COLO668 (cell line): ENCODE data around the gene ZNF431.
"Not testable (repeated sequence)": the region's sequence is repeated elsewhere in the genome, so short reads cannot be mapped to it uniquely, and the experiment has no call there.

Experiments
- DNase-seq: peaks from one replicate; lab custom pipeline; 2025; ENCODE audit not compliant: unreplicated experiment; lab: John Stamatoyannopoulos, UW

The ZNF431 gene

DNA sequence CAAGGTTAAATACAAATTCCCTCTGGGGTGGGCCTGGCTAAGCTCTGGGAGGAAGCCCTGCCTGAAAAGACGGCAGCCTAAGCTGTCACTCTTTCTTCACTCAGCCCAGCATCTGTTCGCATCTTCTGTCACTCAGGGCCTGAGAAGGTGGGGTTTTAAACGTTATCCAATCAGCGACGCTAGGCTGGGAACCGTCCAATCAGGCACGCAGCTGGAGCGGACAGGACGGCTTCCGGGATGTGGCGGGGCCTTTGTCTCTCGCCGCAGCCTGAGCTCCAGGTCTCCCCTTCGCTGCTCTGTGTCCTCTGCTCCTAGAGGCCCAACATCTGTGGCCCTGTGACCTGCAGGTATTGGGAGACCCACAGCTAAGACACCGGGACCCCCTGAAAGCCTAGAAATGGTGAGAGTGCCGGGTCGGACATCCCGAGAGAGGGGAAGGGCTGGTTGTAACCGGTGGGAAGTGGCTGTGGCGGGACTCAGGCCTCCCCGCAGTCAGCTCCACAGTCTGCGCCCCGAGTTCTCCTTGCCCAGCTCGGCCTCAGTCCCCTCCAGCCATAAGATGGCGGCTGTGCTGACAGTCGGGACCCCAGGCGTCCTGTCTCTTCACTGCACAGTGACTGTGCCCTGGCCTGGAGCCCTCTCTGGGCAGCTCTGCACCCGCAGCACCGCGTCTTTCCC is at the start of gene ZNF431:
Gene ZNF431 (plus strand): TSS at position 254 of the 678 bp plus-strand sequence. CDS start 144 bp downstream, at position 398.
- DNase-seq = peak; percentile 90

DNA sequence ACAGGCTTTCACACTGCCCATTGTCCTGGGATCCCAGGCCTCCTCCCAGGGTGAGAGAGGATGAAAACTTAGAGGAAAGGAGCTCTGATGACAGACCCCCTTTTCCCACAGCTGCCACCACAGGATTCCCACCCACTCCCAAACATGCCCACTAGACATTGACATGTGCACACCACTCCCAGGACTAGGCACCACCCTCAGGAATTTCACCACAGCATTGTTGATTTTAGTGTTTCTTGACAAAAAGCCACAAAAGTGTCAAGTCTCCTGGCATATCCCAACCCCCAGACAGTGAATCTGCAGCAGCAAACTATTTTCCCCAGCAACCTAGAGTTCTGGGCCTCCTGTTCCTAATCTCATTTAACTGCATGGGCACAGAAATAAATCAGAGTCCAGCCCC is 49.7 kb upstream of the ZNF431 start:
- no peak for DNase-seq

DNA sequence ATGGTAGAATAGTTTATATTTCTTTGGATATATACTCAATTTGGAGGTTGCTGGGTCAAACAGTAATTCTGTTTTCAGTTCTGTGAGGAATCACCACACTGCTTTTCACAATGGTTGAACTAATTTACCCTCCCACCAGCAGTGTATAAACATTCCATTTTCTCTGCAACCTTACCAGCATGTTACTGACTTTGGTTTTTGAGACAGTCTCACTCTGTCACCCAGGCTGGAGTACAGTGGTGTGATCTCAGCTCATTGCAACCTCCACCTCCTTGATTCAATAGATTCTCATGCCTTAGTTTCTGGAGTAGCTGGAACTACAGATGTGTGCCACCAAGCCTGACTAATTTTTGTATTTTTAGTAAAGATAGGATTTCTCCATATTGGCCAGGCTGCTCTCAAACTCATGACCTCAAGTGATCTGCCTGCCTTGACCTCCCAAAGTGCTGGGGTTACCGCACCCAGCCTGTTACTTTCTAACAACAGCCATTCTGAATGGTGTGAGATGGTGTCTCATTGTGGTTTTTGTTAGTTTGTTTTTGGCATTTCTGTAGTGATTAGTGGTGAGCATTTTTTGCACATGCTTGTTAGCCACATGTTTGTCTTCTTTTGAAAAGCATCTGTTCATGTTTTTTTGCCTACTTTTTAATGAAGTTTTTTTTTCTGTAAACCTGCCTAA is 47.4 kb upstream of the ZNF431 start:
- DNase-seq = no peak

DNA sequence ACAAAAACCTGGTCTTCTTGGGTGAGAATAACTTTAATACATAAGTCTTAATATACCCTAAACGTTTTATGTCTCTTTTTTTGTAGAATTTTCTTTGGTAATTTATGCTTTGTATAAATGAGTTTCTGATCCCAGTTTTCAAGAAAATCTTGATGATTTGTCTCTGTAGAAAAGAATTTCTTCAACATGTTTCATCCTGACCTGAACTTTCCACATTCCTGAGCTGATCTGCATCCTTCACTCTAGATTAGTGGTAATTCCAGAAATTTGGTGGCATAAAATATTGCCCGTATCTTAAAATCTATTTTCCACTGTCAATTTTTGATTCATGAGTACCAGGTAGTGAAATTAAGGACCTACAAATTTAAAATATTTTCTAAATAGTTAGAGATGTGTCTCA is 43.5 kb upstream of the ZNF431 start:
- DNase-seq = no peak

DNA sequence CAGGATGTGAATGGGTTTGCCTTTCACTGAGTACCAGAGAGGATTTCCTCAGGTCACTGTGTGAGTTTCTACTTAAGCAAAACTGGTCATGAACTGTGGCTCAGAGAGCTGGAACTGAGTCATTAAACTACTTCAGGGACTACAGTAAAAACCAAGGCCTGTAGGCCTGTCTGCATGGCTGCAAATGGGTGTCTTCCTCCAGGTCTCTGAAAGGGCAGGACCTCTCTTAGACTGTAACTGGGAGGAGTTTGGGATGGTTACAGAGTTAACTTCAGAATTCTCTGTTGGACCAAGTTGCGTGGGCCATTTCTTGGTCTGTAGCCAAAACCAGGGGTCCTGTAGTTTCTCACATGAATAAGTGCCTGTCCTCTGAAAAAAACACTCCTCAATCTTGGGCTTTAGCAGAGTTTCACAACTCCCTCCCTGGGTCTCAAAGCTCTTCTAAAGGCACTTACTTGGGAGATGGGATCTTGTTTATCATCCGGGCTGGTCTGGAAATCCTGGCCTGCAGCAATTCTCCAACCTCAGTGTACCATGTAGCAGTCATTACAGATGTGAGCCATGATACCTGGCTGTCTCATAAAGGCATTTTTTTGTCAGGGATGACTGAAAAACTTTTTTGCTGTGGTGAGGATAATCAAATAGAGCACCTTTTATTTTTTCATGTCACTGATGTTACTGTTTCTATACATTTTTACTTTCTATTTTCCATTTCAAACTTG is 40.2 kb upstream of the ZNF431 start:
- DNase-seq = no peak

DNA sequence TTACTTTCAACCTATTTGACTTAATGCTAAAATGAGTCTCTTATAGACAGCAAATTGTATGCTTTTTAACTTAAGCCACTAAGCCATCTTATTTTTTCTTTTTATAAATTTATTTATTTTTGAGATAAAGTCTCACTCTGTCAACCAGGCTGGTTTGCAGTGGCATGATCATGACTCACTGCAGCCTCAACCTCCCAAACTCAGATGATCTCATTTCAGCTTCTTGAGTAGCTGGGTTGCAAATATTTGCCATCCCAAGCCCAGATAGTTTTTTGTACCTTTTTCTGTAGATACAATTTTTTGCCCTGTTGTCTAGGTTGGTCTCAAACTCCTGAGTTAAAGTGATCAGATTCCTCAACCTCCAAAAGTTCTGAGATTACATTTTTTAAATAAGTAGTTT is 32.7 kb upstream of the ZNF431 start:
- DNase-seq = no peak

DNA sequence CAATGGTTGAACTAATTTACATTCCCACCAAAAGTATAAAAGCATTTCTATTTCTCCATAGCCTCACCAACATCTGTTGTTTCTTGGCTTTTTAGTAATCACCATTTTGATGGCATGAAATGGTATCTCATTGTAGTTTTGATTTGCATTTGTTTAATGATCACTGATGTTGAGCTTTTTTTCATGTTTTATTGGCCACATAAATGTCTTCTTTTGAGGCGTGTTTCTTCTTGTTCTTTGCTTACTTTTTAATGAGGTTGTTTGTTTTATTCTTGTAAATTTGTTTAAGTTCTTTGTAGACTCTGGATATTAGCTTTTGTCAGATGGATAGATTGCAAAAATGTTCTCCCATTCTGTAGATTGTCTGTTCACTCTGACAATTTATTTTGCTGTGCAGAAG is 31.7 kb upstream of the ZNF431 start:
- no peak for DNase-seq

DNA sequence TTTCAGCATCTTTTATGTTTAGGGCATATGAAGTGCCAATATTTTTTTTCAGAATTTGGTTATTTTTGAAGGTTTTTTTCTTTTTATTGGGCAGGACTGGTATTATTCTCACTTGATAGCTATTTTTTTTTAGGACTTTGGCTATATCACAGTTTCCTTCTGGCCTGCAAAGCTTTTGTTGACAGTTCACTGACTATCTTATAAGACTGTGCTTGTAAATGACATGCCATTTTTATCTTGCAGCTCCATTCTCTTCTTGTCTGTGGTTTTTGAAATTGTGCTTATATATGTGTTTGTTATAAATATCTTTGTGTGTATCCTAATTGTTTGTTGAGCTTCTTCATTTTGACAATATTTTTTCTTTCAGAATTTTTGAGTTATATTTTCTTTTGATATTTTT is 26.4 kb upstream of the ZNF431 start:
- no peak for DNase-seq

DNA sequence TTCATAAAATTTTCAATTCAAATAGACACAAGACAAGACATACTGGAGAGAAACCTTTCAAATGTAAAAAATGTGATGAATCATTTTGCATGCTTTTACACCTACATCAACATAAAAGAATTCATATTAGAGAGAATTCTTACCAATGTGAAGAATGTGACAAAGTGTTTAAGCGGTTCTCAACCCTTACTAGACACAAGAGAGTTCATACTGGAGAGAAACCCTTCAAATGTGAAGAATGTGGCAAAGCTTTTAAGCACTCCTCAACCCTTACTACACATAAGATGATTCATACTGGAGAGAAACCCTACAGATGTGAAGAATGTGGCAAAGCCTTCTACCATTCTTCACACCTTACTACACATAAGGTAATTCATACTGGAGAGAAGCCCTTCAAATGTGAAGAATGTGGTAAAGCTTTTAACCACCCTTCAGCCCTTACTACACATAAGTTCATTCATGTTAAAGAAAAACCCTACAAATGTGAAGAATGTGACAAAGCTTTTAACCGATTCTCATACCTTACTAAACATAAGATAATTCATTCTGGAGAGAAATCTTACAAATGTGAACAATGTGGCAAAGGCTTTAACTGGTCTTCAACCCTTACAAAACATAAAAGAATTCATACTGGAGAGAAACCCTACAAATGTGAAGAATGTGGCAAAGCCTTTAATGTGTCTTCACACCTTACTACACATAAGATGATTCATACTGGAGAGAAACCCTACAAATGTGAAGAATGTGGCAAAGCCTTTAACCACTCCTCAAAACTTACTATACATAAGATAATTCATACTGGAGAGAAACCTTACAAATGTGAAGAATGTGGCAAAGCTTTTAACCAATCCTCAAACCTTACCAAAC is 24.6 kb upstream of the ZNF431 start:
- DNase-seq = no peak

DNA sequence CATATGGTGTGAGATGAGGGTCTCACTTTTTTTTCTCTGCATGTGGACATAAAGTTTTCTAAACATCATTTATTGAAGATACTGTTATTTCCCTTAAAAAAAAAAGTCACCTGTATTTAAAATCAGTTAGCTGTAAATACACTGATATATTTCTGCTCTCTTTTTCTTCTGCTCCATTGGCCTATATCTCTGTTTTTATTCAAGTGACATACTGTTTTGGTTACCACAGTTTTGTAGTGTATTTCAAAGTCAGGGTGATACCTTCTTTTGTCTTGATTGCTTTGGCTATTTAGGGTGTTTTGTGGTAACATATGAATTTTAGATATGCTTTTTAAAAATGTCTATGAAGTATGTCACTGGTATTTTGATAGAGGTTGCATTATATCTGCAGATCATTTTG is 15.8 kb upstream of the ZNF431 start:
- DNase-seq = no peak

DNA sequence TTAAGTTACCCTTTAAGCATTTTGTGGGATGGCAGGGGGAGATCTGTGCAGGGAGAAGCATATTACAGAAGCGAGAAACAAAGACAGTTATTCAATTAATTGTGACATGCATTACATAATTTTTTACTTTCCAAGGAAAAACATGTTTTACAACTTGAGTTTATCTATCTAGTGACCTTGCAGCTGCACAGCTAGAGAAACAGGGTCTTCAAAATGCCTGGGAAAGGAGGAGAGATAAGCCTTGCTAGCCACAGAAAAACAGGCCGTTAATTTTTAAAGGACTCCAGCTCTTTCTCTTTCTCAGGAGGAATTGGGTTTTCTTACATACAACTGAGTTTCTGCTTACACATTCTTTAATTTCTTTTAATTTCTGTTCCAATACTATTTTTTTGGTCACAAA is 14.8 kb upstream of the ZNF431 start:
- DNase-seq = no peak

DNA sequence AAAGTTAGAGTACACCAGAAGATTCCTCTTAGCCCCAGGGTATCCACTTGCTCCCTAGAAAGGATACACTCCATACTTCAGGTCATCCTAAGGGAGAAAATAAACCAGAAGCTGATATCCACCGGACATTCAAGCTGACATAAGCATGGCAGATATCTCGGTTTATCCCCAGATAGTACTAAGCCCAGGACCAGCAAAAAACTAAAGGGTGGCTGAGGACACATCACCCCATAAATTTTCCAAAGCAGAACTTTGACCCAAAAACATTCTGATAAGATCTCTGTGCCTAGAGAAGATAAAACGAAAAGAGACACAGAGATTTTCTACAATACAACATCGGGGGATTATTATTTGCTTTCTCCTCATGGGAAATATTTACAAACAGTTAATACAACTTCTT is 13.9 kb upstream of the ZNF431 start:
- DNase-seq = no peak

DNA sequence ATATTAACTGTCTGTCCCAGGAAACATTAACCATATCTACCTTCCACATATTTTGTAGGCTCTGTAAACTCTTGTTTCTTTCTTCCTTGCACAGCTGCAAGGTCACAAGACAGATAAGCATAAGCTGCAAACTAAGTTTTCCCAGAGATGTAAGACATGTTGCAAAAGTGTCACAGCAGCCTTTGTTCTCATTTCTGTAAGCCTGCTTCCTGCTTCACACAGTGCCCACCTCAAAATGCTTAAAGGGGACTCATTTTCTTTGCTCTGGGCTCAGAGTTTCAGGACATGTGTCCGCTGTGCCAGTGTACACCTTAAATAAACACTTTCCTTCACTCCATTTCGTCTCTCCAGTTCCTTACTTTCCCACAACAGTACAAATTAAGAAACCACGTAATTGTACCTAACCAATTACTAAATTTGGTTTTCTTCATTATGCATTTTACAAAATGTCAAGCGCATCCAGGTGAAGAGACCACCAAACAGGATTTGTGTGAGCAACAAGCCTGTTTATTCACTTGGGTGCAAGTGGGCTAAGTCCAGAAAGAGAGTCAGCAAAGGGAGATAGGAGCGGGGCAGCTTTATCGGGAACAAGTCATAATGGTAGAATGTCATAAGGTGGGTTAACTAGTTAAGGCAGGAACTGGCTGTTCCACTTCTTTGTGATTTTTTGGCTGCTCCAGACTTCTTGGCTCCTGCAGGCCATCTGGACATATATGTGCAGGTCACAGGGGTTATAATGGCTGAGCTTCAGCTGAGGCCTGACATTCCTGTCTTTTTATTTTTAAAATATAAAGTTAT is 12.7 kb upstream of the ZNF431 start:
- DNase-seq = no peak

DNA sequence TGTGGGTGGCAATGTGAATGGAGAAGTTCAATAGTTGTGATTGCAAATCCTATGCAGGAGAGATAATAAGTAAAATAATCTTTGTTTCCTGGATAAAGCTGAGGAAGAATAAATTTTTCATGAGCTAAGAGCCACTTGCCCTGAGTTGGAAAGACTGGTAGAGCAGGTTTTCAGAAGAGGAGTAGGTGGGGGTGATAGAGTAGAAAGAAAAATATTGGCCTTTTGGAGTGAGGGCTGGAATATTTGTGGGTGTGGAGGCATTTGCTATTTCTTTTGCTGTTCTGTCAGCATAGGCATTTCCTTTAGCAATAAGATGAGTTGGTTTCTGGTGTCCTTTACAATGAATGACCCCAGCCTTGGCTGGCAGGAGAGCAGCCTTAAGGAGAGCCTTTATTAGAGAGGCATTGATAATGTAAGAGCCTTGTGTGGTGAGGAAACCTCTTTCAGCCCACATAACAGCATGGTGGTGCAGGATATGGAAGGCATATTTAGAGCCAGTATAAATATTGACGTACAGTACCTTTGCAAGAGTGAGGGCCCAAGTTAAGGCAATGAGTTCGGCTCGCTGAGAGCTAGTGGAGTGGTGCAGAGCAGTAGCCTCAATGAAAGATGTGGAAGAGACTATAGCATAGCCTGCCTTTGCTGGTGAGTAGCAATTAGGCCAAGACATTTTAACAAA is 11.6 kb upstream of the ZNF431 start:
- DNase-seq = no peak

DNA sequence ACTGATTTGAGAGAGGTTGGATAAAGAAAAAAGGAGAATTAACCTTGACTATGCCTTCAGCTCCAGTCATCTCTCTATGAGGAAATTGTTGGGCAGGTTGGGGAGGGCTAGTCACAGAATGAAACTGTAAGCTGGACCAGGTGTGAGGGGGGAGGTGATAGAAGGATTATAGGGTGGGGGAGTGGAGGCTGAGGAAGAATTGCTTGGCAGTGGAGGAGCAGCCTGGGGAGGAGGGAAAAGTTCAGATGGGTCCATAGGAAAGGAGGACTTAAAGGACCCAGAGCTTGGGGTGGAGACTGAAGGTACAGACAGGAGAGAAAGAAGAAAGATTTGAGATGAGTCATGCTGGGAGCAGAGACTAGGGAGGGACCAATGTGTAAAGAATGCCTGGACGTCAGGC is 8.2 kb upstream of the ZNF431 start:
- DNase-seq = no peak

DNA sequence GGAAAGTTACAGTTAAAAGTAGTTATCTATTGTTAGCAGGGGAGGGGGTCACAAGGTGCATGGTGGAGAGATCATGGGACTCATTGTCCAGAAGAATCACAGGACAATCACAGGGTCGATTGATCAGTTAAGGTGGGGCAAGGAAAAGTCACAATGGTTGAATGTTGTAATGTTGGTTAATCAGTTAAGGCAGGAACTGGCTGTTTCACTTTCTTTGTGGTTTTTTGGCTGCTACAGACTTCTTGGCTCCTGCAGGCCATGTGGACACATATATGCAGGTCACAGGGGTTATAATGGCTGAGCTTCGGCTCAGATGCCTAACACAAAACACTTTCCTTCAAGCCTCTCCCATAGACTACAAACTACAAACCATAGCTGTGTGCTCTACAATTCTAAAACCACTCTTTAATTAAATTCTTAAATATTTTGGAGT is 6.9 kb upstream of the ZNF431 start:
- no peak for DNase-seq

DNA sequence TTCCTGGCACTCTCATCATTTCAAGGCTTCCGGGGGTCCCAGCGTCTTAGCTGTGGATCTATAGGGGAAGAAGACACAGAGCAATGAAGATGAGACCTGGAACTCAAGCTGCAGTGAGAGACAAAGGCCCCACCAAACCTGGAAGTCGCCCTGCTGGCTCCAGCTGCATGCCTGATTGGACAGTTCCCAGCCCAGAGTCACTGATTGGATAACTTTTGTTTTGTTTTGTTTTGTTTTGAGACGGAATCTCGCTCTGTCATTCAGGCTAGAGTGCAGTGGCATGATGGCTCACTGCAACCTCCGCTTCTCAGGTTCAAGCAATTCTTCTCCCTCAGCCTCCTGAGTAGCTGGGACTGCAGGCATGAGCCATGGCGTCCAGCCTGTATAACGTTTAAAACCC is 6.4 kb upstream of the ZNF431 start:
- no peak for DNase-seq

DNA sequence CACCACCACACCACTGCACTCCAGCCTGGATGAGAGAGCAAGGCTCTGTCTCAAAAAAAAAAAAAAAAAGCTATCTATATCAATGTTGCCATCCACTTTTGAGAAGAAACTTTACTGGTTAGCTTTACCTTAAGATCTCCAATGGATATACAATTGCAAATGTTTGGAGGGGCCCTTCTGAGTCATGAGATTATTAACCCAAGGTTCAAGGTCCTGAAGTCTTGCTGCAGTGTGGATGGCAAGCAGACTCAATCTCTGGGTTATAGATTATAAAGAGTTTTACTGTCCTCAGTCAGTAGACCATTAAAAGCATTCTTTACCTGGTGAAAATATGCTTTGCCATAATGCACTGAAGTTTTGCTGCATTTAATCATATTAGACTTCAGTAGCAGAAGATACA is 3.7 kb upstream of the ZNF431 start:
- DNase-seq = no peak

DNA sequence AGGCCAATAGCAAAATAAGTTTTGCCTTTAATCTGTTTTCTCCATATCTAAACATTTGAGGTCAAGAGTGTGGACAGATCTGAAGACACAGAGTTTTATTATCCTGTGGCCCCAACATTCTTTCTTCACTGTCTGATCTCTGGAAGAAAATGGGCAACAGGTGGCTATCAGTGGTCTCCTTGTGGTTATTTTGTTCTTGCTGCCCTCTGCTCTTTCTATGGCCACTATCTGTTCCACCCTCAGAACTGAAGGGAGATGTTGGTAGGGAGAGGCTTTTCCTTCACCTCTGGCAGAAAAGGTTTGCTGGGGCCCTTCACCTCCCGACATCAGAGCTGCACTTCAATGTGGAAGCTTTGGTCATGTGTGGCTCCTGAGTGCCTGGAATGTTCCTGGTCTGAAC is 834 bp upstream of the ZNF431 start:
- DNase-seq = not testable (repeated sequence)

DNA sequence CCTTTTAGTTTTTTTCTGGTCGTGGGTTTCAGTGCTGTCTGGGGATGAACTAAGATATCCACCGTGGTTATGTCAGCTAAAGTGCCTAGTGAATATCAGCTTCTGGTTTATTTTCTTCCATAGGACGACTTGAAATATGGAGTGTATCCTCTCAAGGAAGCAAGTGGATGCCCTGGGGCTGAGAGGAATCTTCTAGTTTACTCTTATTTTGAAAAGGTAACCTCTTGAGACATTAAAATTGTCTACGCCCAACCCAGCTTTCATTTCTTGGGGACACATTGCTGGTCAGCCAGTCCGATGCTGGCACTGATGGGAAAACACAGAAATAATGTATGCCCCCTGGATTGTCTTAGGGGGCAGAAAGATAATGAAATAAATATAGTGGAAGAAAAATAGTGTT is 1.6 kb downstream of the ZNF431 start:
- no peak for DNase-seq
